NCI-H1048 (cell line): ENCODE measurements around the gene MAST3.

ENCODE experiments used
- DNase-seq: peaks from one replicate; lab custom pipeline; 2025; lab: John Stamatoyannopoulos, UW

Gene MAST3

DNA sequence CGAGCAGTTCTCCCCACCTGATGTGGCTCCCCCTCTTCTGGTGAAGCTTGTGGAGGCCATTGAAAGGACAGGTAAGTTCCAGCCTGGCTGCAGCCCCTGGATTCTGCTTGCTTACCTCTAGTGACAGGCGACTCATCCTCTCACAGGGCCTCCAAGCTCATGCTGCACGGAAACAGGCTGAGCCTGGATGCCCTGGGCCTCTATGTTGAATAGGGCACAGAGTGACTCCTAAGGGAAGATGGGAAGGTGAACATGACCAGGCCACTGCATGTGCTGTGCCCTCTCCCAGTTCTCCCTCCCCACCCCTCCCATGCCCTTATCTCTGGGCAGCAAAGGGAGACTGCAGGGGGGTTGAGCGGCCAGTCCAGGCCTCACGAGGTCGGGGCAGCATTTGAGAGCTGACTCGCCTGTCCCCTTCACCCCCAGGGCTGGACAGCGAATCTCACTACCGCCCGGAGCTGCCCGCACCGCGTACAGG lies 63.0 kb downstream of the MAST3 start:
- no peak for DNase-seq

DNA sequence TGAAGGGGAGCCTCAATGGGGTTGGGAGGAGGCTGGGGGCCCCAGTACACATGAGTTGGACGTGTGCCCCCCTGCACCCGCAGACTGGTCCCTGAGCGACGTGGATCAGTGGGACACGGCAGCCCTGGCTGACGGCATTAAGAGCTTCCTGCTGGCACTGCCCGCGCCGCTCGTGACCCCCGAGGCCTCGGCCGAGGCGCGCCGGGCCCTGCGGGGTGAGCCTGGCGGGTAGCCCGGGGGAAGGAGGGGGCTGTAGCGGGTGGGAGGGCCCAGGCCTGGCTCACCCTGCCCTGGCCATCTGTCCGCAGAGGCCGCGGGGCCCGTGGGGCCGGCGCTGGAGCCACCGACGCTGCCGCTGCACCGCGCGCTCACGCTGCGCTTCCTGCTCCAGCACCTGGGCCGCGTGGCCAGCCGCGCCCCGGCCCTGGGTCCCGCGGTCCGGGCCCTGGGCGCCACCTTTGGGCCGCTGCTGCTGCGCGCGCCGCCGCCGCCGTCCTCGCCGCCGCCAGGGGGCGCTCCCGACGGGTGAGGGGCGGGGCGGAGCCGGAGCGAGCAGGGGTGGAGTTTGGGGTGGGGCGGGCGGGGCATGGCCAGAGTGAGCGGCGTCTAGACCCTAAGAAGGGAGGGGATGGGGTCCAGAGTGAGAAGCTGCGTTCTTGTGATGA lies 63.5 kb downstream of the MAST3 start:
- peak; percentile 57 for DNase-seq

DNA sequence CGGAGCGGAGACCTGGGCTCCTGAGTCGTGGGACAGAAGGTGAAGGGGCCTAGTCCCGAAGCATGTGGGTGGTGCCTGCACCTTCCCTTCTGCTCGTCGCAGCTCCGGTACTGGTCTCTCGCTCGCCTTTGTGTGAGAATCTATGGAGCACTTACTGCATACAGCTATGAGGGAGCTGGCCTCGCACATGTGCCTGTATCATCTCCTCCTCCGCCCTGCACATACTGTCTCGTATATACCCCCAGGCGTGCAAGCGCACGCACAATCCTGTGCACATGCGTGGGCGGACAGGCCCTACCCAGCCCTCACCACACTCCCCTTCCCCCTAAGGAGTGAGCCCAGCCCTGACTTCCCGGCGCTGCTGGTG lies 64.0 kb downstream of the MAST3 start:
- no peak for DNase-seq

DNA sequence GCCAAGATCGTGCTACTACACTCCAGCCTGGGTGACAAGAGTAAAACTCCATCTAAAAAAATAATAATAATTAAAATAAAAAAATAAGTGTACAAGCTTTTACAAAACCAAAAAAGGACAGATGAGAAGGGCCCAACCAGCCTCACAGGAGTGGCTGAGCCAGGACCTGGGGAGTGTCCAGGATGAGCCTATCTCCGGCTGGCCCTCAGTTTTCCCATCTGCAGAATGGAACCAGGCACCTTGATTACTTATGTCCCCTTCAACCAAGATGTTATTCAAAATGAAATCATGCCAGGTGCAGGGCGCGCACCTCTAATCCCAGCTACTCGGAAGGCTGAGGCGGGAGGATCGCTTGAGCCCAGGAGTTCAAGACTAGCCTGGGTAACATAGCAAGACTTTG lies 66.5 kb downstream of the MAST3 start:
- no peak for DNase-seq

GRCh38 chr19:18165794-18166544 lies 68.4 kb downstream of the MAST3 start:
- no peak for DNase-seq

- no peak for DNase-seq
These were observed 69.4 kb downstream of the MAST3 start for GRCh38 chr19:18167011-18167410.

DNA sequence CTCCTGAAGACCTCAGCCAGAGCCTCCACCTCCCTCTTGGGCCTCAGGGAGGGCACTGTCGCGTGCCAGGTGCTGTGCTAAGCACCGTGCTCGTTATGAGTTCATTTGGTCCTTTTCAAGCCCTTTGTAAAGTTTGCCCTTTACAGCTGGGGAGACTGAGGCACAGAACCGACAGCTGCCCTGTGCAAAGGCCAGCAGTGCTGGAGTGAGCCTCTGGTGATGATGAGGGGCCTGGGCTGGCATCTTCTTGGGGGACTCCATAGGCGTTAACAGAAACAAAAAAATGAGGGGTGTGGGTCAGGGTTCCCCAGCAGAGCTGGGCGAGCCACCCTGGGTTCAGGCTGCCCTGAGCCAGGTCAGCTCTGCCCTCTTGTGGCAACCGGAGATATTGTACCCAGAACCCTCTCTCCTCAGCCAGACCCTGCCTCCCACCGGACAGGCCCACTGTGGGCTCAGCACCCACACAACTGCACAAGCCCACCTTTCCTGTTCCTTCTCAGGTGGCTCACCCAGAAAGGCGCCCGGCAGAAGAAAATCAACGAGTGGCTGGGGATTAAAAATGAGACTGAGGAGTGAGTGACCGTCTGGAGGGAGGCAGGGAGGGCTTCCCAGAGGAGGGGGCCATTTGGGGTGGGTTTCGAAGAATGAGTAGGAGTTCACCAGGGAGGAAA lies 70.5 kb downstream of the MAST3 start:
- no peak for DNase-seq

- DNase-seq, result no peak
These were observed 71.2 kb downstream of the MAST3 start for GRCh38 chr19:18168673-18169381.

GRCh38 chr19:18170714-18171255 lies 73.2 kb downstream of the MAST3 start:
- DNase-seq, result no peak

GRCh38 chr19:18171605-18172327 lies 74.2 kb downstream of the MAST3 start:
- no peak for DNase-seq

- DNase-seq, result no peak
These were observed 74.9 kb downstream of the MAST3 start for GRCh38 chr19:18172331-18173053.

DNA sequence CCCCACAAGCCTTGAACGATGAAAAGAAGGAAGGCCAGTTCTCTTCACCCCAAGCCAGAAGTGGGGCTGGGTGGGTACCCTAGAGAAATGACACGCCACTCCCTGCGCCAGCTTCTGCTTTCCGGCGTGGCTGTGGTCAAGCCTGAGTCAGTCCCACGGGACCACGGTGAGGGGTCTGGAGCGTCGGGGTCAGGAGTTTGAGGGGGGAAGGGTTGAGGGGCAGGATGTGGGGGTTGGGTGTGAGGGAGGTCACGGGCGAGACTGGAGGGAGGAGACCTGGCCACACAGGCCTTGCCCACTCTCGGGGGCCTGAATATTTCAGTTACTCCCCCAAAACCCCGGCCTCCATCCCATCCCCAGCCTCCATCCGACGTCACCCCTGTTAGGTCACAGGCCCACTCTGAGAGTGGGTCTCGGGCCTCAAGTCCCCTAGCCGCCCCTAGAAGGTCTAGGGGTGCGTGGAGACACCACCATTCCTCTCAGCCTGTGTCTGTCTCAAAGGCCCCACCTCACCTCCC lies 75.5 kb downstream of the MAST3 start:
- DNase-seq, result no peak

GRCh38 chr19:18173572-18174288 lies 76.2 kb downstream of the MAST3 start, which contains the start of gene IFI30:
Gene IFI30, plus strand, starts transcription at chr19:18173813. Its CDS starts 29 bp downstream, at chr19:18173842.
- no peak for DNase-seq

GRCh38 chr19:18174983-18175382 lies 77.4 kb downstream of the MAST3 start:
- DNase-seq, result no peak

GRCh38 chr19:18176367-18177310 lies 79.1 kb downstream of the MAST3 start:
- no peak for DNase-seq

GRCh38 chr19:18179957-18180356 lies 82.4 kb downstream of the MAST3 start:
- no peak for DNase-seq

- DNase-seq, result no peak
These were observed 86.0 kb downstream of the MAST3 start for GRCh38 chr19:18183529-18183928.

GRCh38 chr19:18185538-18185937 lies 88.0 kb downstream of the MAST3 start:
- DNase-seq, result no peak

GRCh38 chr19:18190278-18190677 lies 92.7 kb downstream of the MAST3 start:
- no peak for DNase-seq
